K562 (cell line): ENCODE results near the gene SLC6A9. TPM values are rescaled to one million over a fixed set of nuclear protein-coding genes. Genes with fewer than 3 reads are reported as not detected.

Experiments used
- EHMT2 ChIP-seq: fragments of 450-650 bp; IDR thresholded peaks from 2 replicates; pipeline ENCODE4 v1.6.1; 2018; ENCODE audit warnings: antibody characterized with exemption
- HMG20B ChIP-seq: fragments of 250-450 bp; sonication (Bioruptor Pico); IDR thresholded peaks from 2 replicates; pipeline ENCODE4 v1.5.0; 2021; ENCODE audit warnings: mild to moderate bottlenecking
- MAFK ChIP-seq: IDR thresholded peaks from 2 replicates; pipeline ENCODE4 v1.6.1; 2011; ENCODE audit warnings: low read length, improper control_type of control experiment
- MCM5 ChIP-seq: fragments of 450-650 bp; IDR thresholded peaks from 2 replicates; pipeline ENCODE4 v1.6.1; 2016; ENCODE audit warnings: low read depth
- polyA plus RNA-seq, 8 experiments: library from polyadenylated mRNA; depleted of rRNA in 4 of 8; stranded (reverse) in 5 of 8; unstranded in 3 of 8; fragments of >200 nt; fragmentation: Nextera tagmentation in 2 of 8; fragmentation: Illumina TruSeq in 1 of 8; extraction: Ambion mirVana in 2 of 8; extraction: Trizol in 1 of 8; gene quantifications; 2 replicates each; pipeline versions ENCODE4 v1.2.1 to v1.2.3, GENCODE V29; 2011 to 2014; ENCODE audit warnings: inconsistent platforms in 1 of 8, missing spikeins in 1 of 8
- total RNA-seq, 7 experiments: library from RNA; depleted of rRNA in 6 of 7; stranded (reverse); fragments of >200 nt in 6 of 7; fragmentation: Illumina TruSeq in 2 of 7; extraction: Trizol in 2 of 7; gene quantifications; 2 replicates each; pipeline versions ENCODE4 v1.2.1 to v1.2.3, GENCODE V29; 2011 to 2021; ENCODE audit warnings: low replicate concordance in 1 of 7
- TF ChIP-seq, protein P1 (sequence below): fragments of 450-650 bp; formaldehyde crosslinking; IDR thresholded peaks from 2 replicates; pipeline ENCODE4 v1.4.0; 2022; ENCODE audit warnings: missing genetic modification characterization
- TF ChIP-seq, protein P2 (sequence below): sonication (generic); formaldehyde crosslinking; IDR thresholded peaks from 2 replicates; pipeline ENCODE4 v1.8.0; 2023; ENCODE audit warnings: missing genetic modification reagents, mild to moderate bottlenecking, borderline replicate concordance

SLC6A9 gene
- total and polyA plus RNA-seq, 9 of the 15 experiments (the other 6 are each of a cell fraction or from before 2014, with no cell fraction given): 0.17 to 18.7 (median 2.9) TPM

GRCh38 chr1:44033041-44033575 lies 1.8 kb upstream of the SLC6A9 start (continued):
- TF ChIP-seq, protein P1, sequence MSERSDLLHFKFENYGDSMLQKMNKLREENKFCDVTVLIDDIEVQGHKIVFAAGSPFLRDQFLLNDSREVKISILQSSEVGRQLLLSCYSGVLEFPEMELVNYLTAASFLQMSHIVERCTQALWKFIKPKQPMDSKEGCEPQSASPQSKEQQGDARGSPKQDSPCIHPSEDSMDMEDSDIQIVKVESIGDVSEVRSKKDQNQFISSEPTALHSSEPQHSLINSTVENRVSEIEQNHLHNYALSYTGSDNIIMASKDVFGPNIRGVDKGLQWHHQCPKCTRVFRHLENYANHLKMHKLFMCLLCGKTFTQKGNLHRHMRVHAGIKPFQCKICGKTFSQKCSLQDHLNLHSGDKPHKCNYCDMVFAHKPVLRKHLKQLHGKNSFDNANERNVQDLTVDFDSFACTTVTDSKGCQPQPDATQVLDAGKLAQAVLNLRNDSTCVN: no peak
- TF ChIP-seq MAFK (no peak), EHMT2 (no peak), HMG20B (CRISPR knock-in tag) (no peak), MCM5 (no peak)
- TF ChIP-seq, protein P2, sequence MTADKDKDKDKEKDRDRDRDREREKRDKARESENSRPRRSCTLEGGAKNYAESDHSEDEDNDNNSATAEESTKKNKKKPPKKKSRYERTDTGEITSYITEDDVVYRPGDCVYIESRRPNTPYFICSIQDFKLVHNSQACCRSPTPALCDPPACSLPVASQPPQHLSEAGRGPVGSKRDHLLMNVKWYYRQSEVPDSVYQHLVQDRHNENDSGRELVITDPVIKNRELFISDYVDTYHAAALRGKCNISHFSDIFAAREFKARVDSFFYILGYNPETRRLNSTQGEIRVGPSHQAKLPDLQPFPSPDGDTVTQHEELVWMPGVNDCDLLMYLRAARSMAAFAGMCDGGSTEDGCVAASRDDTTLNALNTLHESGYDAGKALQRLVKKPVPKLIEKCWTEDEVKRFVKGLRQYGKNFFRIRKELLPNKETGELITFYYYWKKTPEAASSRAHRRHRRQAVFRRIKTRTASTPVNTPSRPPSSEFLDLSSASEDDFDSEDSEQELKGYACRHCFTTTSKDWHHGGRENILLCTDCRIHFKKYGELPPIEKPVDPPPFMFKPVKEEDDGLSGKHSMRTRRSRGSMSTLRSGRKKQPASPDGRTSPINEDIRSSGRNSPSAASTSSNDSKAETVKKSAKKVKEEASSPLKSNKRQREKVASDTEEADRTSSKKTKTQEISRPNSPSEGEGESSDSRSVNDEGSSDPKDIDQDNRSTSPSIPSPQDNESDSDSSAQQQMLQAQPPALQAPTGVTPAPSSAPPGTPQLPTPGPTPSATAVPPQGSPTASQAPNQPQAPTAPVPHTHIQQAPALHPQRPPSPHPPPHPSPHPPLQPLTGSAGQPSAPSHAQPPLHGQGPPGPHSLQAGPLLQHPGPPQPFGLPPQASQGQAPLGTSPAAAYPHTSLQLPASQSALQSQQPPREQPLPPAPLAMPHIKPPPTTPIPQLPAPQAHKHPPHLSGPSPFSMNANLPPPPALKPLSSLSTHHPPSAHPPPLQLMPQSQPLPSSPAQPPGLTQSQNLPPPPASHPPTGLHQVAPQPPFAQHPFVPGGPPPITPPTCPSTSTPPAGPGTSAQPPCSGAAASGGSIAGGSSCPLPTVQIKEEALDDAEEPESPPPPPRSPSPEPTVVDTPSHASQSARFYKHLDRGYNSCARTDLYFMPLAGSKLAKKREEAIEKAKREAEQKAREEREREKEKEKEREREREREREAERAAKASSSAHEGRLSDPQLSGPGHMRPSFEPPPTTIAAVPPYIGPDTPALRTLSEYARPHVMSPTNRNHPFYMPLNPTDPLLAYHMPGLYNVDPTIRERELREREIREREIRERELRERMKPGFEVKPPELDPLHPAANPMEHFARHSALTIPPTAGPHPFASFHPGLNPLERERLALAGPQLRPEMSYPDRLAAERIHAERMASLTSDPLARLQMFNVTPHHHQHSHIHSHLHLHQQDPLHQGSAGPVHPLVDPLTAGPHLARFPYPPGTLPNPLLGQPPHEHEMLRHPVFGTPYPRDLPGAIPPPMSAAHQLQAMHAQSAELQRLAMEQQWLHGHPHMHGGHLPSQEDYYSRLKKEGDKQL (CRISPR knock-in tag): 0 out of 2 replicates have a peak, but pooled peaks have one; percentile 13
